ENCODE data around the gene INHBB.

Gene INHBB

GRCh38 chr2:120360307-120360855 lies 14.4 kb downstream of the INHBB start:
- no peak for DNase-seq

- DNase-seq: no peak
Observed at GRCh38 chr2:120362926-120363325, 17.0 kb downstream of the INHBB start.

DNA sequence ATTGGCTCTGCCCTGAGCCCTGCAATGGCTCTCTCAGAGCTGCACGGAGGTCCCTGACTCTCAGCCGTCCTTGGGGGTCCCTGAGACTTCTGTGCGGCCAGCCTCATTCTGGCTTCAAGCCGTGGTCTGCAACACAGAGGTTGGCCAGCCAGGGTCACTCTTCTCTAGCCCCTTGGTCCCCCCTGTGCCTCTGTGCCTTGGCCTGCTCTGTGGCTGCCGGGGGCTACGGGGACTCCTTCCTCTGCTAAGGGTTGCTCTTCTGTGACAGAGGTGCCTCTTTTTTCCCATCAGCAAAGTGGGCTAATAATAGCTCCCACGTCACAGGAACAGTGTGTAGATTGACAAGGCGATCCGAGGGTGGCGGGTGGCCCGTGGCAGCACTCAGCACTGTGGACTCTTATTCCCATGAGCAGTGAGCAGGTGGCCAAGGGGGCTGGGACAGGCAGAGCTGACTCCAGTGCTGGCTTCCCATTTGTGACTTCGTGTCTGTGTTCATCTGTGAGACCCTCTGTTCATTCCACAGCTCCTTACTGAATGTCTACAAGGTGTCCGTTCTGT lies 19.4 kb downstream of the INHBB start:
- no peak for DNase-seq

- no peak for DNase-seq
Observed at GRCh38 chr2:120366698-120367097, 20.8 kb downstream of the INHBB start.

GRCh38 chr2:120367221-120367620 lies 21.3 kb downstream of the INHBB start:
- no peak for DNase-seq

- no peak for DNase-seq
Observed at GRCh38 chr2:120367649-120368048, 21.7 kb downstream of the INHBB start.

GRCh38 chr2:120368086-120368485 lies 22.1 kb downstream of the INHBB start:
- no peak for DNase-seq

GRCh38 chr2:120369250-120369649 lies 23.3 kb downstream of the INHBB start:
- DNase-seq: no peak

DNA sequence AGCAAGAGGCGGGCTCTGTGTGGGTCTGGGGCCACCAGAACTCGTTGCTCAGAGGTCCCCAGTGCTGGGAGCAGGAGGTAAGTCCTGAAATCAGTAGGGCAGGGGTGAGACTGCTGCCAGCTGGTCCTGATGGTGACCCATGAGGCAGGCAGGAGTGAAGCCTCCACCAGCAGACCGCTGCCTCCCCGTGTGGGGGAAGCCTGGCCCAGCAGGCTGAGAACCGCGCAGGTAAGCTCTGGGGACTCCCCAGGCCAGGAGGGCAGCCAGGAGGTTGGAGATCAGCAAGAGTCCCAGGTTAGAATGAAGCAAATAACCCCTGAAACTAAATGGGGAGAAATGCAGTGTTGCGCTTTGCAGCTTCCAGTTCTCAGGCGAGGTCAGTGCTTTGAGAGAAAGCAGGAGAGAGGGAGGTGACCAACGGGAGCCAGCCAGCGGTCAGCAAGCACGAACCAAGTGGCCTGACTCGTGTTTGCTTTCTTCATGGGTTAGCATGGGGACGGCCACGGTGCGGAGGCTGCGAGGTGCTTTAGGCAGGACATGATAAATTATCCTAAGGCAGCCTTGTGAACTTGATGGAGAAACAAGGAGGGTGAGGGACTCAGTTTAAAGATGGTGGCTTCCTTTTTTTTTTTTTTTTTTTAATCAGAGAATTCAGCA lies 26.2 kb downstream of the INHBB start:
- no peak for DNase-seq

DNA sequence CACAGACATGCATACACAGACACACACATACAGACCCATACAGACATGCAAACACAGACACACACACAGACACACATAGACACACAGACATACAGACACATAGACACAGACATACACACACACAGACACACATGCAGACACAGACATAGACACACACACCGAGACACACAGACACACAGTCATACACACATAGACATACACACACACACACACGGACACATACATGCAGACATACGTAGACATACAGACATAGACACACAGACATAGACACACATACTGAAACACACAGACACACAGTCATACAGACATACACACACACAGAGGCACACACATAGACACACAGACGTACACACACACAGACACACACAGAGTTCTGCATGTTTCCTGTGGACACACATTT lies 26.9 kb downstream of the INHBB start:
- DNase-seq: no peak

- no peak for DNase-seq
Observed at GRCh38 chr2:120373424-120373823, 27.5 kb downstream of the INHBB start.

GRCh38 chr2:120374821-120375220 lies 28.9 kb downstream of the INHBB start:
- no peak for DNase-seq

DNA sequence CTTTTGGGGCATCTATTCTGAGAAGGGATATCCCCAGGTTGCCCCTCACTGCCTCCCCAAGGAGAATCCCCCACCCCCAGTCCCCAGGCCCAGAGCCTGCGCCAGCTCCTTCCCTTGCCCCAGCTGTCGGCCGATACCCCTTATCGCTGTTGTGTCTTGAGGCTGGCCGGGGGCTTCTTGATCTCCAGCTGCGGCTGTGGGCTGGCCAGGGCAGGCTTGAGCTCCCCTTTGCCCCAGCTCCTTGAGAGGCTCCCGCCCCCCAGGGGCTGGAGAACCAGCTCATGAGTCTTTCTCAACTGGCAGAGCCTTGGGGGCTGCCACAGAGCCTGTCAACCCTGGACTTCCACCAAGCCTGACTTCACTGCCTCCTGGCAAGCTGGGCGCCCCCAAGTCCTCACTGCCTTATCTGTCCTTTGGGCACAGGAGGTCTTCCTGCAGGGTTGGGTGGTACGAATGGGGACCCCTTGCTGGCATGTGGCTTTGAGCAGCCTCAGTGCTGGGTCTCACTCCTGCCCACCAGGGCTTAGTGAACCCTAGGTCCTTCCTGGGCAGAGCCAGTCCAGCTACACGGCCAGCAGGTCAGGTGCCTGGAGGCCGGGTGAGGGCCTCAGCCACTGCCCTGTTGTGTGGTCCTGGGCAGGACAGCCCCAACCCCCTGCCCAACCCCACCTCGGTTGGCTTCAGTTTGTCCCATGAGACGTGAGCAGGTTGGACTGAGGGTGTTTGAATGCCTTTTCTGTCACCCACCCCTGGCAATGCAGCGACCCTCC lies 29.5 kb downstream of the INHBB start:
- no peak for DNase-seq

DNA sequence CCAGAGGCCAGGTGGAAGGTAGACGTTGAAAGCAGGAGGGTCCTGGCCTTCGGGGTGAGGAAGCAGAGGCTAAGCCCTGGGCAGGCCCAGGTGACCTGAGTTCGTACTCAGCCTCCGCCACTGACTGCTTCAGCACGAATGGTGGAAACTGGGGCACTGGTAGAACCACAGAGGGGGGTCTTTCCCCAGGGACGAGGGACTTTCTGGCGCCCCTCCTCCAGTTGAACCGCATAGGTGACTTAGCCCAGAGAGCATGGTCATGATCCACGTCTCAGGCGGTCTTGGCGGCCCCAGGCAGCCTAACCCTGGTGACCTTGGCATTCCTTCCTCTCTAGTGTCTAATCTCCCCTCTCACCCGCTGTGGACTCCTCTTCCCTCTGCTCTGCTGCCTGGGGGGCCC lies 30.2 kb downstream of the INHBB start:
- no peak for DNase-seq

GRCh38 chr2:120376679-120377640 lies 31.0 kb downstream of the INHBB start:
- DNase-seq: no peak

DNA sequence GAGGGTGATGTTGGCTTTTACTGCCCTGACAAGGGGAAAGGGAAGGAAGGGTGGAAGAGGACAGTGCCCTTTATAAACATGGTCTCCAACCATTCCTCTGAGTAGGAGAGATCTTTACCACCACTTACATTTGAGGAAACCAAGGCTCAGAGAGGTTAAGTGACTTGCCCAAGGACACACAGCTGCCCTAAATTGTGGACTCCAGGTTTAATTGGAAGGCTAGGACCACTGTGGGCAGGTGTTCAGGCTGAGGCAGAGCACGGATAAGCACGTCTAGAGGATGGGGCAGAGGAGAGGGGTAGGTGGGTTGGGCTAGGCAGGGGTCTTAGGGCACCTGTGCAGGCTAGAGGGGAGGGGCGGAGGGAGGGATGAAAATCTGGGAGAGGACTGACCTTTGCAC lies 32.7 kb downstream of the INHBB start:
- DNase-seq: no peak

GRCh38 chr2:120379916-120380893 lies 34.3 kb downstream of the INHBB start:
- no peak for DNase-seq

DNA sequence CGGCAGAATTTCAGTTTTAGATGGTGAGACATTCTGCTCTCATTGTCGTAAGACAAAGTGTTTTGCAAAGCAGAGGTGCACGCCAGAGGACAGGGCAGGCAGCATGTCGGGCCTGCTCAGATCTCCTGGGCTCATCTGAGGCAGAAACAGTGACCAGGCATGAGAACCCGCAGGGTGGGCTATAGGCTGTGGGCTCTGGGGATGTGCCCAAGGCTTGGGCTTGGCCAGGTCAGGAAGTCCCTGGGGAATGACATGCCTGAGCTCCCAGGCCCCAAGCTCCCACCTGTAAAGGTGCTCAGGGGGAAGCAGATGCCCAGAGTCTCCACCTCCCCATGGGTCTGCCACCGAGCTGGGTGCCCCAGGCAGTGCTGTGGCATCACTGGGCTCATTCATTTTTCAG lies 35.3 kb downstream of the INHBB start:
- DNase-seq: no peak

- no peak for DNase-seq
Observed at GRCh38 chr2:120381661-120382060, 35.7 kb downstream of the INHBB start.

DNA sequence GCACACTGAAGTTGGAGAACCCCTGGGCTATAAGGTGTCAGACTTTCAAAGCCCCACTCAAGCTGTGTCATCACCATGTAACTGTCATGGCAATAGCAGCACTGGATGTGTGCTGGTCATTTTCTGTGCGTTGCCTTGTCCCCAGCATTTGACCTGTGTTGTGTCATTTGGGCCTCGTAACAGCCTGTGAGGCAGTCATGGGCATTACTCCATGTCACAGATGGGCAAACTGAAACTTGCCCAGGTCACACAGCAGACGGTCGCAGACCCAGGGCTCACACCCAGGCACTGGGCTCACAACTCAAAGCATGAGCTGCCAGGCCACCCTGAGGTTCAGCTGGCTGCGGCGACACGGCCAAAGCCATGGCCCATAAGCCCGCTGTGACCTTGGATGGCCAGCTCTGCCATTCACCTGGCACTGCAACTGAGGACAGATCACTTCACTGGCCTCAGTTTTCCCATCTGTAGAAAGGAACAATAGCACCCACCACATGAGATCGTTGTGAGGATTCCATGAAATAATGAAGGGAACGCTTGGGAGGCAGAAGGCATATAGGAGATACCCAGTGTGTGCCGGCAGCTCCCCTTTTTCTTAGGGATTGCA lies 36.7 kb downstream of the INHBB start:
- no peak for DNase-seq

DNA sequence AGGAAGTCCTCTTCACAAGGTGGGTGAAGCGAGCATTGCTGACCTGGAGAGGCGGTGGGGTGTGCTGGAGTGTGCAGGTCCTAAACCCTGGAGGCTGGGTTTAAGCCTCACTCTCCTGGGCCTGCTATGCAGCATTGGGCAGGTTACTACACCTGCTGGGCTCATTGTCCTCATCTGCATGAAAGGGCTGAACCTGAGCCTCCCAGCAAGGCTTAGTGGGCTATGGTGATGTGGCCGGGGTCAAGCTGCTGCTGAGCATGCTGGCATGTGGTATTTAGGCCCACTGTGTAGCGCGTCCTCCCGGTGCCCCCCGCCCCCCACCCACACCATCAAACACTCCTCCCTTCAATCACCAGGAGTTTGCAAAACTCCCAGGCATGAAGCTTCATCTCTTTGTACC lies 37.3 kb downstream of the INHBB start:
- no peak for DNase-seq

All from activated CD4-positive, alpha-beta T cell treated with anti-CD3 and anti-CD28 coated beads, Interleukin-2, amount 50 U/mL, for 1 hour (primary cell).